Heart left ventricle (tissue), 16 donors: Measurements from ENCODE around the gene ASAP3. TPM values are rescaled to one million over a fixed set of nuclear protein-coding genes. Genes with fewer than 3 reads are reported as not detected.

ENCODE experiments used
- ATAC-seq, 4 donors: fragments of 200-7000 bp; cut with Tn5 transposase; one replicate each; pipeline ENCODE4 v1.9.1; 2020 to 2022; ENCODE audit warnings: moderate library complexity in 4 of 4, mild to moderate bottlenecking in 3 of 4, moderate number of reproducible peaks in 1 of 4
- DNase-seq, 5 donors: peaks; one replicate each; pipeline ENCODE4 v3.0.0-alpha.2; 2020
- H3K27ac ChIP-seq, 12 donors: fragments of 200-600 bp; sonication (generic) in 4 of 12; one replicate each; pipeline versions ENCODE4 v1.5.0 to v1.8.0; 2016 to 2022; ENCODE audit warnings: mild to moderate bottlenecking in 2 of 12
- H3K27me3 ChIP-seq, 9 donors: fragments of 200-600 bp; sonication (generic) in 2 of 9; one replicate each; pipeline versions ENCODE4 v1.5.1 to v1.8.0; 2016 to 2022; ENCODE audit warnings: mild to moderate bottlenecking in 3 of 9
- H3K36me3 ChIP-seq, 9 donors: fragments of 200-600 bp; sonication (generic) in 2 of 9; one replicate each; pipeline versions ENCODE4 v1.5.0 to v1.8.0; 2018 to 2022; ENCODE audit warnings: mild to moderate bottlenecking in 2 of 9
- H3K4me1 ChIP-seq, 12 donors: fragments of 200-600 bp; sonication (generic) in 4 of 12; one replicate each; pipeline versions ENCODE4 v1.5.0 to v1.8.0; 2016 to 2022; ENCODE audit warnings: mild to moderate bottlenecking in 3 of 12
- H3K4me3 ChIP-seq, 12 donors: fragments of 200-600 bp; sonication (generic) in 4 of 12; one replicate each; pipeline versions ENCODE4 v1.5.0 to v1.8.0; 2017 to 2022; ENCODE audit warnings: mild to moderate bottlenecking in 9 of 12, moderate library complexity in 4 of 12
- H3K9me3 ChIP-seq, 12 donors: fragments of 200-600 bp; sonication (generic) in 4 of 12; one replicate each; pipeline versions ENCODE4 v1.5.0 to v1.8.0; 2016 to 2022; ENCODE audit warnings: mild to moderate bottlenecking in 1 of 12
- POLR2A ChIP-seq, 2 donors: fragments of 450-650 bp; IDR thresholded peaks; one replicate each; pipeline ENCODE4 v1.6.1; 2017; ENCODE audit warnings: antibody characterized with exemption in 2 of 2, mild to moderate bottlenecking in 2 of 2, moderate library complexity in 2 of 2
- WGBS, 4 donors: extraction: QIAGEN DNeasy Blood & Tissue Kit in 2 of 4; methylation state at CpG; one replicate each; pipeline versions ENCODE4 v1.1.5 to v1.1.7; 2013 to 2018; 5-methylcytosine and 5-hydroxymethylcytosine counted together
- intact Hi-C, 10 donors: fragments of 100-400 bp; cut with DNase I; formaldehyde crosslinking; loops; one replicate each; pipeline versions ENCODE4 v1.11.1 to v1.14.2; 2022
- polyA plus RNA-seq, 2 donors: library from polyadenylated mRNA; stranded (reverse); fragments of 200-250 nt; gene quantifications; one replicate each; pipeline ENCODE4 v1.2.3, GENCODE V29; 2013
- total RNA-seq, 9 donors: library from RNA; depleted of rRNA in 2 of 9; stranded (reverse); fragments of >200 nt in 2 of 9; fragmentation: NEBNext Ultra II Directional in 3 of 9; extraction: Animal tissue kit (Norgen Biotek cat#: 25700) in 3 of 9; gene quantifications; one replicate each; pipeline versions ENCODE4 v1.1.0 to v1.2.4, GENCODE V29; 2016 to 2023
- TF ChIP-seq, protein P1 (sequence below), 12 donors: fragments of 200-600 bp; sonication (generic) in 4 of 12; IDR thresholded peaks; one replicate each; pipeline versions ENCODE4 v1.5.0 to v1.8.0; 2018 to 2022; ENCODE audit warnings: antibody characterized with exemption in 12 of 12, mild to moderate bottlenecking in 5 of 12
- donor health status: ischemic (EF 13 %, LVEDD 7.1; RV severe dilation, severe dysfunction).
- donor health status: healthy with polysubstance abuse.
- donor health status: DM: no; HTN: yes; CAD: no.
- donor health status: DM: no; HTN: no; CAD: no.
- donor health status: ischemic (EF 25% LVEDD 6.9; RV normal size, moderate dysfunction).
- donor health status: ischemic (EF 25% LVEDD 5.7; RV mildly dilated, moderate dysfunction).
- donor health status: healthy.
- donor health status: DM: yes; HTN: yes; CAD: no.
- donor health status: ischemic (EF 35%, LVEDD 5.7; RV mildly dilated, moderate dysfunction).
- donor health status: nonischemic (EF 11% LVEDD 7.7; RV severe dilation, severe dysfunction).
- donor health status: DM: yes; HTN: yes; CAD: no.
- donor health status: PGD.
- donor health status: ischemic (EF 29% LVEDD 5.4; RV normal size, mild dysfunction).
- donor health status: nonischemic (EF 23%, LVEDD 6.1; RV moderate dilation, normal function).

The ASAP3 gene
- total and polyA plus RNA-seq, 11 donors = 22.4 to 86.1 (median 35.8) TPM

DNA sequence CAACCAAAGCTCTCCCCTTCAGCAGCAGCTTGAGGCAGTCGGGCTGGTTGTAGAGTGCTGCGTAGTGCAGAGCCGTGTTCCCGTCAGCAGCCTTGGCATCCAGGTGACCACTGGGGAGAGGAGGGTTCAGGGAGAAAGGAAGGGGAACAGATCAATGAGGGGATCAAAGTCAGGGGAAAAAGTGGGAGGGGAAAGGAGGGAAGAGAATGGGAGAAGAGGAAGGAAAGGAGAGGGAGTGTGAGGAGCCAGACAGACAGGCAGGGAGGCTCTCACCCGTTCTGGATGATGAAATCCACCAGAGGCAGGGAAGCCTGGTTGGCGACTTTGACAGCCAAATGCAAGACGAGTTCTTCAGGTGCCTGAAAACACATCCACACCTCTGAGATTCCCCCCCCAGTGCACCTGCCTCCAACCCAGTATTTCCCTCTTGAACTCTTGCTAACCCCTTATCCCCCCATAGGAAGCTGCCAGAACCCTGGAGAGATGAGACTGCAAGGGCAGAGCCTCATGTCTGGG lies 49.7 kb downstream of the ASAP3 start:
- 84 to 91% (median 88%) methylated on average over 7 of the region's 7 CpGs for WGBS, 4 donors
- peaks cover 0 to 98% (median 90%) of the 10 kb centered on the region in 9 donors for H3K36me3 ChIP-seq
- no peak overlapping the region for H3K27ac ChIP-seq
- ATAC-seq = no peak
- no peak overlapping the region for H3K4me3 ChIP-seq
- no peaks in the 10 kb centered on the region for H3K9me3 ChIP-seq
- no peak for DNase-seq
- H3K27me3 ChIP-seq = no peaks in the 10 kb centered on the region
- TF ChIP-seq POLR2A (IDR thresholded peaks at IDR 0.05) = no peak
- TF ChIP-seq, protein P1, sequence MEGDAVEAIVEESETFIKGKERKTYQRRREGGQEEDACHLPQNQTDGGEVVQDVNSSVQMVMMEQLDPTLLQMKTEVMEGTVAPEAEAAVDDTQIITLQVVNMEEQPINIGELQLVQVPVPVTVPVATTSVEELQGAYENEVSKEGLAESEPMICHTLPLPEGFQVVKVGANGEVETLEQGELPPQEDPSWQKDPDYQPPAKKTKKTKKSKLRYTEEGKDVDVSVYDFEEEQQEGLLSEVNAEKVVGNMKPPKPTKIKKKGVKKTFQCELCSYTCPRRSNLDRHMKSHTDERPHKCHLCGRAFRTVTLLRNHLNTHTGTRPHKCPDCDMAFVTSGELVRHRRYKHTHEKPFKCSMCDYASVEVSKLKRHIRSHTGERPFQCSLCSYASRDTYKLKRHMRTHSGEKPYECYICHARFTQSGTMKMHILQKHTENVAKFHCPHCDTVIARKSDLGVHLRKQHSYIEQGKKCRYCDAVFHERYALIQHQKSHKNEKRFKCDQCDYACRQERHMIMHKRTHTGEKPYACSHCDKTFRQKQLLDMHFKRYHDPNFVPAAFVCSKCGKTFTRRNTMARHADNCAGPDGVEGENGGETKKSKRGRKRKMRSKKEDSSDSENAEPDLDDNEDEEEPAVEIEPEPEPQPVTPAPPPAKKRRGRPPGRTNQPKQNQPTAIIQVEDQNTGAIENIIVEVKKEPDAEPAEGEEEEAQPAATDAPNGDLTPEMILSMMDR (IDR thresholded peaks at IDR 0.05) = no peak
- intact Hi-C loops = no loop called here
- no peaks in the 10 kb centered on the region for H3K4me1 ChIP-seq

DNA sequence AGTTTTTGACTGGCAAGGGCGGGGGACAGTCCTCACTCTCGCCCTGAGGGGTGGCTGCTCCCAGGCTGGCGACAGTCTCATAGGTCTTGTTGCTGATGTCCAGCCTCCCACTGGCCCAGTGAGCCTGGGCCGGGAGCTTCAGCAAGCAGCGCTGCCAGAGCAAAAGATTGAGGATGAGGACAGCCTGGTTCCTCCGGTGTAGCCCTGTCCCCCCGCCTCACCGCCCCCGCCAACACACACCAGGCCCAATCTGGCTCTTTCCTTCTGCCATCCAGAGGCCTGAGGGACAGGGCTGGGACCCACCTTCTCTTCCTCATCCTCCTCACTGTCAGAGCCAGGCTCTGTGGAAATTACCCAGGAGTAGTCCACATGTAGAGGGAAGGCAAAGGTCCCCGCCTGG lies 50.9 kb downstream of the ASAP3 start:
- intact Hi-C loops = no loop called here
- ATAC-seq (no peak), DNase-seq (no peak)
- H3K4me1 ChIP-seq = no peaks in the 10 kb centered on the region
- no peaks in the 10 kb centered on the region for H3K9me3 ChIP-seq
- no peak for TF ChIP-seq POLR2A (IDR thresholded peaks at IDR 0.05)
- TF ChIP-seq, protein P1 (IDR thresholded peaks at IDR 0.05) = no peak
- no peaks in the 10 kb centered on the region for H3K27me3 ChIP-seq
- H3K27ac ChIP-seq = no peak overlapping the region
- no peak overlapping the region for H3K4me3 ChIP-seq
- peaks cover 0 to 92% (median 86%) of the 10 kb centered on the region in 9 donors for H3K36me3 ChIP-seq
- 91 to 98% (median 95%) methylated on average over 10 of the region's 10 CpGs for WGBS, 4 donors

DNA sequence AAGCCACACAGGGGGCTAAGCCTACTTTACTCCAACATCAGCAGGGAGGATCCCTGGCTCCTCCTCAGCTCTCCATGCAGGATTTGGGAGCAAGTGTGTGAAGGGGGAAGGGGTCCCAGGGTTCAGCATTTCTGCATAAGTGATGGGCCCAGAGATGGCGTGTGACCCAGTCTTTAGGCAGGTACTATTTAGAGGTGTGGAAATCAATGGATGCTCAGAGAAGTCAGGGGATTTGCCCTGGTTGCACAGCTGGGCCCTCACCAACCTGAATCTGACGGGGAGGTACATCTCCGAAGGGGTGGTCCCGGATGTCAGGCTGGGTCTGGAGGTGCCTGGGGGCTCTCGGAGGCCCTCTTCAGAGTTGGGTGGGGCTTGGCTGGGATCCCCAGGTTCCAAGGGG lies 52.5 kb downstream of the ASAP3 start:
- no peak overlapping the region for H3K27ac ChIP-seq
- ATAC-seq (no peak), DNase-seq (no peak)
- H3K4me1 ChIP-seq = no peaks in the 10 kb centered on the region
- peaks cover 0 to 78% (median 76%) of the 10 kb centered on the region in 9 donors for H3K36me3 ChIP-seq
- TF ChIP-seq, protein P1 (IDR thresholded peaks at IDR 0.05) = no peak
- no peak for TF ChIP-seq POLR2A (IDR thresholded peaks at IDR 0.05)
- WGBS, 4 donors = 86 to 97% (median 92%) methylated on average over 2 to 5 of the region's 5 CpGs
- intact Hi-C loops = no loop called here
- no peaks in the 10 kb centered on the region for H3K27me3 ChIP-seq
- H3K9me3 ChIP-seq = no peaks in the 10 kb centered on the region
- no peak overlapping the region for H3K4me3 ChIP-seq

DNA sequence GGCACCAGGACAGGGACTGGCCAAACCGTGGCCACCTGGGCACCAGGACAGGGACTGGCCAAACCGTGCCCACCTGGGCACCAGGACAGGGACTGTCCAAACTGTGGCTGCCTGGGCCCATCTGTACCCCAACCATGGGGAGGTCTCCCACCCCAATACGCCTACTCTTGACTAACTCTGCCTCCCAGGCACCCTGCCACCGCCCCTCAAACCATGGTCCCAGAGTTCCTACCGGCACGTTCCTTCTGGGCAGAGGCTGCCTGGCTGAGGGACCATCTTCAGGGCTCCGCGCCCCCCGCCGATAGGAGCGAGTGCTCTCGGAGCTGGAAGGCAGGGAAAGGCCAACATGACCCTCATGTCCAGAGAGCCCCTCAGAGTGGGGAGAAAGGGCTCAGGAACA lies 53.2 kb downstream of the ASAP3 start:
- Histone ChIP-seq H3K27me3 (no peaks in the 10 kb centered on the region), H3K9me3 (no peaks in the 10 kb centered on the region), H3K36me3 (peaks cover 0 to 71% (median 70%) of the 10 kb centered on the region in 9 donors), H3K27ac (no peak overlapping the region), H3K4me1 (no peaks in the 10 kb centered on the region), H3K4me3 (no peak overlapping the region)
- 95 to 100% (median 96%) methylated on average over 10 to 12 of the region's 12 CpGs for WGBS, 4 donors
- no peak for ATAC-seq
- intact Hi-C loops = no loop called here
- DNase-seq = no peak
- TF ChIP-seq, protein P1 (IDR thresholded peaks at IDR 0.05) = no peak
- TF ChIP-seq POLR2A (IDR thresholded peaks at IDR 0.05) = no peak
